WTC11 (cell line): ENCODE measurements around the gene CHST11. TPM values are rescaled to one million over a fixed set of nuclear protein-coding genes. Genes with fewer than 3 reads are reported as not detected.
"Not testable (repeated sequence)": the region's sequence is repeated elsewhere in the genome, so short reads cannot be mapped to it uniquely, and the experiment has no call there.

ENCODE experiments used
- ATAC-seq: fragments of 200-7000 bp; cut with Tn5 transposase; 2 replicates; pipeline ENCODE4 v1.10.0; 2021; ENCODE audit warnings: mild to moderate bottlenecking, moderate library complexity
- CTCF ChIA-PET: fragments of 300-600 bp; sonication (Branson Sonifier 250); formaldehyde crosslinking; loops from one replicate; lab custom pipeline; 2021; ENCODE audit warnings: antibody characterized with exemption; lab: Charles Lee
- POLR2A ChIA-PET: fragments of 350-600 bp; sonication (Branson Sonifier 250); formaldehyde crosslinking; loops from one replicate; lab custom pipeline; 2021; ENCODE audit warnings: antibody characterized with exemption; lab: Charles Lee
- DNase-seq: peaks from one replicate; pipeline ENCODE4 v3.0.0; 2021; ENCODE audit warnings: low spot score
- H3K27ac Mint-ChIP-seq: 2 replicates; pipeline ENCODE4 v1.8.0; 2021; ENCODE audit warnings: mixed read lengths
- H3K27me3 Mint-ChIP-seq: 2 replicates; pipeline ENCODE4 v1.8.0; 2021; ENCODE audit warnings: low read depth, mild to moderate bottlenecking, moderate library complexity, mixed read lengths
- H3K36me3 Mint-ChIP-seq: 2 replicates; pipeline ENCODE4 v1.8.0; 2021; ENCODE audit warnings: mixed read lengths
- H3K4me1 Mint-ChIP-seq: 2 replicates; pipeline ENCODE4 v1.8.0; 2022; ENCODE audit warnings: mixed read lengths
- H3K4me3 Mint-ChIP-seq: 2 replicates; pipeline ENCODE4 v1.8.0; 2021; ENCODE audit warnings: mild to moderate bottlenecking, moderate library complexity, mixed read lengths
- H3K9me3 Mint-ChIP-seq: 2 replicates; pipeline ENCODE4 v1.8.0; 2021; ENCODE audit warnings: mixed read lengths
- AR ChIP-seq: fragments of 250-450 bp; sonication (Bioruptor Pico); IDR thresholded peaks from 2 replicates; pipeline ENCODE4 v1.9.0; 2021; ENCODE audit warnings: mild to moderate bottlenecking
- CDX4 ChIP-seq: fragments of 250-450 bp; sonication (Bioruptor Pico); IDR thresholded peaks from 2 replicates; pipeline ENCODE4 v1.9.0; 2021; ENCODE audit warnings: moderate library complexity, mild to moderate bottlenecking, inconsistent platforms, borderline replicate concordance
- ELF4 ChIP-seq: sonication (generic); formaldehyde crosslinking; IDR thresholded peaks from 2 replicates; pipeline ENCODE4 v1.8.1; 2022; ENCODE audit warnings: low read depth, mild to moderate bottlenecking, moderate library complexity, missing genetic modification reagents
- ESRRA ChIP-seq: sonication (generic); formaldehyde crosslinking; IDR thresholded peaks from 2 replicates; pipeline ENCODE4 v1.8.1; 2022; ENCODE audit warnings: mild to moderate bottlenecking, missing genetic modification reagents, borderline replicate concordance
- ETV6 ChIP-seq: sonication (generic); formaldehyde crosslinking; IDR thresholded peaks from 2 replicates; pipeline ENCODE4 v1.8.1; 2022; ENCODE audit warnings: mild to moderate bottlenecking, missing genetic modification reagents
- KAT7 ChIP-seq: sonication (generic); formaldehyde crosslinking; IDR thresholded peaks from 2 replicates; pipeline ENCODE4 v1.8.1; 2023; ENCODE audit warnings: missing genetic modification reagents, mild to moderate bottlenecking, borderline replicate concordance
- MAX ChIP-seq: sonication (generic); formaldehyde crosslinking; IDR thresholded peaks from 2 replicates; pipeline ENCODE4 v1.8.0; 2022; ENCODE audit warnings: mild to moderate bottlenecking, missing genetic modification reagents
- TCF7 ChIP-seq: sonication (generic); formaldehyde crosslinking; IDR thresholded peaks from 2 replicates; pipeline ENCODE4 v1.8.0; 2022; ENCODE audit warnings: mild to moderate bottlenecking, low read depth, missing genetic modification reagents, moderate library complexity
- TEAD4 ChIP-seq: sonication (generic); formaldehyde crosslinking; IDR thresholded peaks from 2 replicates; pipeline ENCODE4 v1.8.0; 2022; ENCODE audit warnings: mild to moderate bottlenecking, missing genetic modification reagents
- ZBTB21 ChIP-seq: sonication (generic); formaldehyde crosslinking; IDR thresholded peaks from 2 replicates; pipeline ENCODE4 v1.8.1; 2023; ENCODE audit warnings: mild to moderate bottlenecking, missing genetic modification reagents, borderline replicate concordance
- ZNF138 ChIP-seq: sonication (generic); formaldehyde crosslinking; conservative IDR thresholded peaks from 2 replicates; pipeline ENCODE4 v1.8.1; 2022; ENCODE audit warnings: mild to moderate bottlenecking, moderate library complexity, missing genetic modification reagents
- ZNF396 ChIP-seq: fragments of 250-450 bp; sonication (Bioruptor Pico); IDR thresholded peaks from 2 replicates; pipeline ENCODE4 v1.8.0; 2021; ENCODE audit warnings: mild to moderate bottlenecking, moderate library complexity, borderline replicate concordance
- ZNF671 ChIP-seq: fragments of 250-450 bp; sonication (Bioruptor Pico); IDR thresholded peaks from 2 replicates; pipeline ENCODE4 v1.8.0; 2021; ENCODE audit warnings: mild to moderate bottlenecking
- ZSCAN18 ChIP-seq: fragments of 250-450 bp; sonication (Bioruptor Pico); IDR thresholded peaks from 2 replicates; pipeline ENCODE4 v2.1.2; 2022; ENCODE audit warnings: mild to moderate bottlenecking, moderate library complexity
- total RNA-seq: library from RNA; stranded (reverse); gene quantifications from 3 replicates; pipeline ENCODE4 v1.2.3, GENCODE V29; 2021

Gene CHST11
- total RNA-seq, 1 experiment from 2014 or later, result 24.2 TPM

- no peak for TF ChIP-seq AR (CRISPR knock-in tag)
Observed at GRCh38 chr12:104571328-104571727, 114.6 kb downstream of the CHST11 start (continued).

- H3K9me3 Mint-ChIP-seq, H3K27ac Mint-ChIP-seq, POLR2A ChIA-PET, H3K4me1 Mint-ChIP-seq, H3K4me3 Mint-ChIP-seq, ATAC-seq, H3K36me3 Mint-ChIP-seq, DNase-seq, H3K27me3 Mint-ChIP-seq: not testable (repeated sequence)
- CTCF ChIA-PET, result interaction anchor here (1.6 kb wide), 1 partner anchor 193 kb away, joined by 5 read pairs; no protein-coding TSS in a partner anchor
Observed at GRCh38 chr12:104574353-104574752, 117.6 kb downstream of the CHST11 start.

GRCh38 chr12:104574758-104575157 lies 118.0 kb downstream of the CHST11 start:
- H3K27me3 Mint-ChIP-seq, ATAC-seq, DNase-seq, H3K27ac Mint-ChIP-seq, H3K4me1 Mint-ChIP-seq, H3K4me3 Mint-ChIP-seq, H3K36me3 Mint-ChIP-seq, POLR2A ChIA-PET, H3K9me3 Mint-ChIP-seq: not testable (repeated sequence)
- CTCF ChIA-PET, result interaction anchor here (1.6 kb wide), 1 partner anchor 193 kb away, joined by 5 read pairs; no protein-coding TSS in a partner anchor

- DNase-seq, result no peak
- H3K27me3 Mint-ChIP-seq, result no peaks in the 10 kb centered on the region
- peaks cover 5% of the 10 kb centered on the region for H3K36me3 Mint-ChIP-seq
- peaks cover 8% of the 10 kb centered on the region; the same call in 1 of the 2 replicates for H3K4me1 Mint-ChIP-seq
- no peak for TF ChIP-seq ZNF138 (CRISPR knock-in tag)
- no peak for TF ChIP-seq ESRRA (CRISPR knock-in tag)
- TF ChIP-seq ETV6 (CRISPR knock-in tag), result no peak
- TF ChIP-seq TCF7, result no peak
- no peak for TF ChIP-seq ELF4 (CRISPR knock-in tag)
- no peak for TF ChIP-seq ZNF396 (CRISPR knock-in tag)
- TF ChIP-seq ZNF671 (CRISPR knock-in tag), result no peak
- TF ChIP-seq ZSCAN18 (CRISPR knock-in tag), result no peak
- no peak for TF ChIP-seq TEAD4 (CRISPR knock-in tag)
- TF ChIP-seq KAT7, result no peak
- no peak for TF ChIP-seq MAX
- TF ChIP-seq ZBTB21, result no peak
- no peak for TF ChIP-seq CDX4
- POLR2A ChIA-PET, result interaction anchor here (0.5 kb wide), 1 partner anchor 260 kb away, joined by 4 read pairs; no protein-coding TSS in a partner anchor
- H3K4me3 Mint-ChIP-seq, result no peak overlapping the region
- no peak overlapping the region for H3K27ac Mint-ChIP-seq
- no peak for ATAC-seq
- H3K9me3 Mint-ChIP-seq, result 0 out of 2 replicates have a peak, but pooled peaks cover 5% of the 10 kb centered on the region
- CTCF ChIA-PET, result interaction anchor here (1.6 kb wide), 1 partner anchor 194 kb away, joined by 5 read pairs; no protein-coding TSS in a partner anchor
Observed at GRCh38 chr12:104575442-104576186, 118.9 kb downstream of the CHST11 start.
